HT1080 (cell line): Measurements from ENCODE around the gene NOG. TPM values are rescaled to one million over a fixed set of nuclear protein-coding genes. Genes with fewer than 3 reads are reported as not detected.

Experiments used
- DNase-seq: peaks from one replicate; pipeline ENCODE4 v3.0.0-alpha.2; 2015; ENCODE audit warnings: low read depth
- total RNA-seq: library from RNA; depleted of rRNA; stranded (reverse); fragments of >200 nt; shearing (Covaris generic); gene quantifications from 2 replicates; pipeline ENCODE4 v1.2.3, GENCODE V29; 2014

Gene NOG
- total RNA-seq, 1 experiment from 2014 or later, result 36.1 TPM

DNA sequence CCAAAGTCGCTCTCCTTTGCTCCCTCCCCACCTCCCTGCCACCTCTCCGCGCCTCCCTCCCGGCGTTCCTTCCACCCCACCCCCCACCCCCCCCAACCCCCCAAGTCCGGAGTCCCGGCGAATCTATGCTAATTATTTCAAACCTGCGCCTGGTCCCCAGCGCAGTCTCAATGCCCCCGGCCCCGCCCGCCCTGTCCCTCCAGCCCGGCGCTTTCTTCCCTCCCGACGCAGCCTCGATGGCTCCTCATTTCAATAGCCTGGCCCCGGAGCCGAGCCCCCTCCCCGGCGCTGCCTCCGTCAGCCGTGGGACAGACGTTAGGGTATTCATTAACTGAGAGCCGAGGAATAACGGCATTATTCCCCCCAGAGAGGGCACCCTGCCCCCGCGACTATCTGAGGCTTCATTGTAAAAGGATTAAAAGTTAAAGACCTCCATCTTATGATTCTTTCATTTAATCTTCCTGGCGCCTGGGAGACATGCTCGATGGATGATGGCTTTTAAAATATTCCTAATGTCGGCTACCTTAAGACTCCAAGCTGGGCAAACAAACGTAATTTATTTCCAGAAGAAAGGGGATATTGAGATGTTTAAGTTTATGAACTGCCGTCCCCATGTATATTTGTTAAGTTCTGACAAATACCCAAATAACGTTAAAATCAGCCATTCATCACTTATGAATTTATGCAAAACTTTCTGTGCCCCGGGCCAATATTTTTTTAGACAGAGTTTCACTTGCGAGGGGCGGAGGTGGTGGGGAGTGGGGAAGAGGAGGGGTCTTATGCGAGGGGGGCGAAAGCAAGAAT, 3.4 kb downstream of the NOG start:
- no peak for DNase-seq

DNA sequence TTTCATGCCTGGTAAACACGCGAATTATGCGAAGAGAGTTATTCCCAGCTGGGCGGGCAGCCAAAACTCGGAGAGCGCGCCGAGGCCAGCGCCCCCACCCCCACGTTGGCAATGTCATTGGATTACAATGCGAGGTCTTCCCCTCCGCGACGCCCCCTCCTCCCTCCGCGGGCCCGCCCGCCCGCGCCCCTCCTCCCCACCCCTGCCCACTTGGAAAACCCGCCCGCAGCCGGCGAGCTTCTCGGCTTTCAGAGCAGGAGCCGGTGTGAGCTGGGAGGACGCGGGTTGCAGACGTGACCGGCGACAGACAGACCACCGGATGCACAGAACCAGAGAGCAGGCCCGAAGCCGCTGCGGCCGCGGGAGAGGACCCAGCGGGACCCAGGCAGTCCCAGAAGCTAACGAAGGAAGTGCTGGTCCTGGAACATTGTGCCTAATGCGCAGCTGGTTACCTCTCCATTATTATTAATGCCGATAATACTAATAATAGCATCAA, 4.0 kb downstream of the NOG start:
- no peak for DNase-seq

DNA sequence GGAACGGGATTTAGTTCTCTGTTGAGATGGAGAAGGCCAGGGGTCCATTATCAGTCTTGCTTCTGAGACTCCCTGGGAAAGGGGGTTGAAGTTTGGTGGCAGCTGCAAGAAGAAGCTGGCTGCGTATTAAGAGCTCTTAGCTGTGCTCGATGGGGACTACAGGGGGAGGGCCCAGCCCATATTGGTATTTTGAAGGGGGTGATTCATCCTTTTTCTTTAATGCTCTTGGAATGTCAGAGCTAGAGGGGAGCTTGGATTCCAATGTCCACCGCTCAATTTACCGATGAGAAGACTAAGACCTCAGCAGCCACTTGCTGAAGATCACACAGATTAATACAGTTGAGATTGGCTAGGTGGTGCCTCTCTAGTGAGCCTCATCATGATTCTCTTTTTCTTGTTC, 5.0 kb downstream of the NOG start:
- DNase-seq, result peak; percentile 68

DNA sequence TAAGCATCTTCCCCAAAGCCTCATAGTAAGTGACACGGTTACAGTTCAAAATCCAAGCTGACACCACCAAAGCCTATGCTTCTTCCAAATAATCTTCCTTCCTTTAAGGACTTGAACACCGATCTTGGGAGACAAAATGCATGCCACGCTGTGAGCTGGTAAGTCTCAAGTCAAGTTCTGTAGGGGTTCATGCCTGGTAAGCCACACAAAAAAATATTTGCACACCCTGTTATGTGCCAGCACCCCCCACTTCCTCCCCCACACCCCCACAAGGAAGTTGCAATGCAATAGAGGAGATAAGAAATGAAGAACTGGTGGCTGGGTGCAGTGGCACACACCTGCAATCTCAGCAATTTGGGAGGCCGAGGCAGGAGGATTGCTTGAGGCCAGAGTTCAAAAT, 5.6 kb downstream of the NOG start:
- no peak for DNase-seq

DNA sequence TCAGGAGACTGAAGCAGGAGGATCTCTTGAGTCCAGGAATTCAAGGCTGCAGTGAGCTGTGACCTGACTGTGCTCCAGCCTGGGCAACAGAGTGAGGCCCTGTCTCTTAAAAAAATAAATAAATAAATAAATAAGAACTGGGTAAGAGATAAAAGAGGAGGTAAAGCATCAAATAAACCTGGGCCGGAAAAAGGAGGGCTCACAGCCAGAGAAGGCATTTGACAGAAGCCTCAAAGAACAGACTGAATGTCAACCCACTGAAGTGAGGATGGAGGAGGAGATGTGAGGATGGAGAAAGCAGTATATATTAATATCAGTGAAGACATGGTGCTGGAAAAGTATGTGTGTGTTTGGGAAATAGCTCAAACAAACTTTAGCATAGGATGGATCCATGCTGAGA, 6.1 kb downstream of the NOG start:
- DNase-seq, result no peak

DNA sequence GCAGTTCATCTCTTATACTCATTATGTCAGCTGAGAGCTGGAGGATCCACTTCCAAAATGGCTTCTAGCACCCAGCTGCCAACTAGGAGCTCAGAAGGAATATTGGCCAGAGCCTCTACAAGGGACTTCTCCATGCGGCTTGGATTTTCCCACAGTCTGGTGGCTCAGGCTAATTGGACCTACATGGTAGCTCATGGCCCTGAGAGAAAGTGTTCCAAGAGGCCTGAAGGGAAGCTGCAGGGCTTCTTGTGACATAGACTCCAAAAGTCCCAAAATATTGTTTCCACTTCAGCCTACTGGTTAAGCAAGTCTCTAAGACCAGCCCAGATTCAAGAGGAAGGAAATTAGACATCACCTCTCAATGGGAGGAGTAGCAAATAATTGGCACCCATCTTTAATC, 6.8 kb downstream of the NOG start:
- DNase-seq, result no peak

DNA sequence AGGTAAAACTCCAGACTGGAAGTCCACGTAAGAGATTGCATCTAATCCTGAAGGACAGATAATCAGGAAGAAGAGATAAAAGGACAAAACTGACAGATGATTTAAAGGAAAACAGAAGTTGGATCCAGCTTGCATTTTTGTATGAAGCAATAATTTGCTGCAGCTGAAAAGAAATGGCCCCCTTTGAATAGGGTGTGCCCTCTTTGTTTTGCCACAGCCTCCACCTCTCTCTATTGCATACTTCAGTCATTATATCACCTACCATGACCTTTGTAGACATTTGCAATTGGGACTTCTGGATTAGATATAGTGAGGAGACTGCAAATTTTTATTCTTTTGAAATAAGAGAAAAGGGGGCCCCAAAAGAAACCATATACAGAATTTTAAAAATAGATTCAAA, 8.1 kb downstream of the NOG start:
- DNase-seq, result no peak

DNA sequence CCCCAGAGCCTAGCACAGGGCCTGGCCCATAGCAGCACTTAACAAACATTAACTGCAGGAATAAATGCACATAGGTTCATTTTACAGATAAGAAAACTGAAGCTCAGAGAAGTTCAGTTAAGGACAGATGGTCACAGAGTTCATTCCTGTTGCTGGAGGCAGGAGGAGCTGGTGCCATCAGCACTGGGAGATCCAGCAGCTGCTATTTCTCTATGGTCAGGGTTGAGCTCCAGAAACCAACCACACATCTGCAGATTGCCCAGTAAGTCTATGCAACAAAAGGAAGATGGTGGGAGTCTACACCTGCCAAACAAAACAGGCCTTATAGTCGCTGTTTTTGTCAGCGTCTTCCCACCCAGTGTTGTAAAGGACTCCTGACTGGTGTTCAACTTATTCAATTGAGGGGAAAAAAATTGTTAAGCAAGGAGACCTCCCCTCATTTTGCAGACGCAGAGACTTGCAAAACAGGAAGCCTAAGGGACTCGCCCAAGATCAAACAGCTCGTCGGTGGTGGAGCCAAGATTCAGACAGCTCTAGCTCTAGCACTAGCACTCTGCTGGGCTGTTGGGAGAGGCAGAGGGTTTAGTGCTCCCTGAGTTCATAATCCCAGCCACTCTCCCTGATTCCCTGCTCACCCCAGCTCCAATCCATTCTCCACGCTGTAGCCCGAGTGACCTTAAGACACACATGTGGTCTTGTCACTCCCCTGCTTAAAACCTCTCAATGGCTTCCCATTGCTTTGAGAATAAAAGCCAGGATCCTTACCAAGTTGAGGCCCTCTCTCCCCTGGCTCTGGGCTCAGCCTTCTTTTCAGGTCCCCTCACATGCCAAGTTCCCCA, 9.0 kb downstream of the NOG start:
- DNase-seq, result no peak

DNA sequence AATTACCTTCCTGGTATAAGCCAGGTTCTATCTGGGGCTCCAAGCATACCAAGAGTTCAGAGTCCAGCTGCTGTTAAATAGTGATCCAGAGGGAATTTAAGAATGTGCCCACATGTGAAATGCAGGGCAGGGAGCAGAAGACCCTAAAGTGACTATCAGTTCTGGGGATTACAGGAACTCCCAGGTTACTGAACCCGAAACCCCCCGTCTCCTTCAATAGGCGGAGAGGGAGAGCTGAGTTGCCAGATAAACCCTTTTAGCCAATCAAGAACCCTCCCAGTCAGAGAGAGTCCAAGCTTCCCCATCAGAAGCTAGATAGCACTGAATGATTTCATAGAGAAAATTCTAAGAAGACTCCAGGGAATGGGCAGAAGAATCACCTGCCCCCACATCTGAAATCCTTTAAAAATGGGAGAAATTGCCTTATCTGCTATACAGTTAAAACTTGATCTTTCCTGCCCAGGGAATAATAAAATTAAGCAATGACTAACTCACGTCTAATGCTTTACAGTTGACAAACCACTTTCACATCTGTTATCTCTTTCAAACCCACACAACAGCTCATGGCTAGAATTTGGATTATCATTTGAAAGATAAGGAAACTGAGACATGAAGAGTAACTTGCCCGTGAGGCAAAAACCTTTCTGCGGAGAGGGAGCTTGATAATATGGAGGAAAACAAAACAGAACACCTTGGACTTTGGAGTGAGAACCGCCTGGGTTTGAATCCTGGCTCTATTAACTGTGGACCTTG, 10.2 kb downstream of the NOG start:
- DNase-seq, result no peak

DNA sequence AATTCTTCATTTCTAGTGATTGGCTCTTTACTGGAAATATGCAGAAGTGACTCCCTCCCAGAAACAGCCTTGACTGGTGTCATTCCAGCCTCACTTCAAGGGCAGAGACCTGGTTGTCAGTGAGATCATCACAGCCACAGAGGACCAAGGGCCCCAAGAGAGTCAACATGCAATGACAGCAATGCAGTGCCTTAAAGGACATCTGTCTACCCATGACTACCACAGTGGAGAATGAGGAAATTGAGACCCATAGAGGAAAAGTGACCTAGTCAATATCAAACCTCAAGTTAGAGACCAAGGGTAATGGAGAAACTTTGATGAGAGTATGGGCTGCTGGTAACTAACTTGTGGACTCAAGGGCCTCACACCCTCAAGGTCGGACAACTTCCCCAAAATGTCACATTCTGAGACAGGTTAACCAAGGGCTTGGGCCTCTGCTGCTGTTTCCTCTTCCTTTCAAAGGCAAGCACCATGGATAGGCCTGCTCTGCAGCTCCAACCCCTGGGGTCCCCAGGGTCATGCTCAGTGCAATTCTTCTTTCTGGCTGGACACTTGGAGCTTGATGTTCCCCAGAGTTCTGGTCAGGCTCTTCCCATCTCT, 11.3 kb downstream of the NOG start:
- no peak for DNase-seq

DNA sequence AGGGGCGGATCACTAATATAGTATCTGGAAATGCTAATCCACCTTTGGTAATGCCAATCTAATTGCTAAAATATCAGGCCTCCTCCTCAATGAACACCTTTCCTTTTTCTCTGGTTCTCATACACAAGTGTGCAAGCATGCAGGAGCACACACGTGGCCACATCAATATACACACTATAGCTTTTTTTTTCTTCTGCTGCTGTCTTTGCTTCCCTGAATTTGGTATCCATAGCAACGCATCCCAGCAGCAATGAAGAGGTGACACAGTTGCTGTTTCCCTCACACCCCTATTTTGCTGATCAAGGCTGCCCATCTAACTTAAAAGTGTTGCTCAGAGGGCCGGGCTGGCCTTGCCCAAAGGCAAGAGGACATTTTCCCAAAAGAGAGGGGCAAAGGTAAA, 15.4 kb downstream of the NOG start:
- no peak for DNase-seq

DNA sequence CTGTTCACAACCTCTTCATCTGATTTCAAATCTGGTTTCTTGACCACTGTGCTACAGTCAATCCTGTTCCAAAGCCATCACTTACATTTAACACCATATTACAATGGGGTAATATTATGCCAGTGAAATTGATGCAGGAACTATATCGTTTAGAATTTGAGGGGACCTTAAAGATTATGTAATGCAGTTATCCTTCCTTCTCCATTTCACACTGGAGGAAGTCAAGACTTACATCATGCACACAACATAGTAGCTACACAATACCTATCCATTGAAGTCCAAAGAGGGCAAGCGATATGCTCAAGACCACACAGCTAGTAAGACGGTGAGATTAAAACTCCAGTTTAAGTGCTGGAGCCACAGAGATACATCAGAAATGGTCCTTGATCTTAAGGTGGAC, 16.8 kb downstream of the NOG start:
- no peak for DNase-seq

DNA sequence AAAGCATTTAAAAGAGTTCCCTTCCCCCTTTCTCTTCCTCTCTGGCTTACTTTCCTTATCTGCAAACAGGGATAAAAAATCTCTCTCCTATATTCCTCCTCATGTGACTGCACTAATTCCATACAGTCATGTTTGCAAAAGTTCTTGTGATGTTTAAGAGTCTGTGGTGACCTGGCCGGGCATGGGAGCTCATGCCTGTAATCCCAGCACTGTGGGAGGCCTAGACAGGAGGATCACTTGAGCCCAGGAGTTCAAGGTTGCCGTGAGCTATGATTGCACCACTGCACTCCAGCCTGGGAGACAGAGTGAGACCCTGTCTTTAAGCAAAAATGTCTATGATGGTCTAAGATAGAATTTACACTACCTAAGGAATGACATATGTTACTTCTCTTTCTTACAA, 19.6 kb downstream of the NOG start:
- no peak for DNase-seq

DNA sequence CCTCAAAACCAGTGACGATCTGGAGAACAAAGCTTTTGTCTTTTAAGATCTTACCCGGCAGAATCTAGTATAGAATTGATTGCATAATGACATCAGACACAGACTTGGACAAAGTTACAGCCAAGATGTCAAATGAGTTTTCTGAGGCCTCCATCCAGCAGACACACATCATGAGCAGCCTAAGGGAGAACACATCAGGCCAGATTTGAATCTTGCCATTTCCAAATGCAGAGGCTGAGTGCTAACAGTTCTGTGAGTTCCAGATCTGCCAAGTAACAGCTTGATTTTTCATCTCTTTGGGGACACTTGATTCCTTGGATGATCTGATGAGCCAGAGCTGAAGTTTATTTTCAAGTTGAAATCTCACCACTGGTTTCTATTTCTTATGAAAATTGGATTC, 21.0 kb downstream of the NOG start:
- DNase-seq, result no peak

DNA sequence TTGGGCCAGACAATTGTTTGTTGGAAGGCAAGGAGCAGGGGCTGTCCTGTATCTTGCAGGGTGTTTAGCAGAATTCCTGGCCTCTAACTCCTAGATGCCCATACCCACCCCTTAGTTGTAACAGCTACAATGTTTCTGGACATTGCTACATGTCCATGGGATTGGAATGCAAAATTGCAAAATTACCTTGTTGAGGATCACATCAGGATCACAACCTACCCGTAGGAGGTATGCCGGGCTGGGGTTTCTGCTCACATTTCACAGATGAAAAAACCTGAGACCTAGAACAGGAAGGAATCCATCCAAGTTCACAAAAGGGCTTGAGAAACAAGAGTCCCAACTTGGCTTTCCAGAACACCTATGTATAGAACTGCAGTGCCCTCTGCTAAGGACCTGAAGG, 22.7 kb downstream of the NOG start:
- no peak for DNase-seq

DNA sequence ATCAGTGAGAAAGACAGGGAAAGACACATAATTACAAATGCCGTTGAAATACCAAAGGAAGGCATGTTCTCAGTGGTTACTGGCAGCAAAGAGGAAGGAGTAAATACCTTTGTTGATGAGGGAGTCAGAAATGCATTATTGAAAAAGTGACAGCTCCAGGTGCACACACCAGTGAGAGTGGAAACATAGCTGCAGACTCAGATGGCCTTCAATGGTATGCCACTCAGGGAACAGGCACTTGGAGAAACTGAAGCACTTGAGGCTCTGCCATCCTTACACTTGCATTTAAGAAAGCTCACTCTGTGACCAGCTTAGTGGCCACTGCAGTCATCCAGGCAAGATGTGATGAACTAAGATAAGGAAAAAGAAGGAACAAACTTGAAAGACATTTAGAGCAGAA, 29.9 kb downstream of the NOG start:
- no peak for DNase-seq

DNA sequence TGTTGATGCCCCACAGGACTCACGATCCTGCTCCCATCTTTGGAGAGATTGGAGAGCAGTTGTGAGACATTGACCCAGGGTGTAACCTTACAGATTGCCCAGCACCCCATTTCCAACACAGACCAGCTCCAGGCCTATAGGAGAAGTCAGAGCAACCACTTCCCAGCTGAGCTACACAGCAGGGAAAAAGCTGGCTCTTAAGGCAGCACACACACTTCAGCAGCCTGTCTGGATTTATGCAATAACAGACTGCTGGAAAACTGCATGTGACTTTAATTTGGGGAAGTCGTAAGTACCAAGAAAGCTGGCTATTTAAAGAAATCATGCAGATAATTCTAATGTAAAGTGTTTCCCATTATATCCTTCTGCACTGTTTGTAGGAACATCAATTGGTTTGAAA, 30.8 kb downstream of the NOG start:
- no peak for DNase-seq

DNA sequence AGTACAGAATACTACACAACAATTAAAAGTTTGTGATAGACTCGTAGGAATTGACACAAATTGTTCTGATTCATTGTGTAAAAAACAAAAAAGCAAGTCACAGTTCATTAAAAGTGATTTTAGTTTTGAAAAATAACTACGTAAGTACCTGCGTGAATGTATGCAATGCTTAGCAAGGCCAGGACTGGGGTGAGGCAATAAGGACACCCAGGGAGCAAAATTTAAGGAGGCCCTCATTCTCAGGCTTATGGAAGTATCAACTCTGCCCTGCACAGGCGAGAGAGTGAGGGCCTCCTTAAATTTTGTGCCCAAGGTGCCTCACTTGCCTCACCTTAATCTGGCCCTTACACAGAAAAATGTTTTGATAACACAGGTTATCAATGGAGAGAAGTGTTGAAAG, 31.4 kb downstream of the NOG start:
- no peak for DNase-seq

DNA sequence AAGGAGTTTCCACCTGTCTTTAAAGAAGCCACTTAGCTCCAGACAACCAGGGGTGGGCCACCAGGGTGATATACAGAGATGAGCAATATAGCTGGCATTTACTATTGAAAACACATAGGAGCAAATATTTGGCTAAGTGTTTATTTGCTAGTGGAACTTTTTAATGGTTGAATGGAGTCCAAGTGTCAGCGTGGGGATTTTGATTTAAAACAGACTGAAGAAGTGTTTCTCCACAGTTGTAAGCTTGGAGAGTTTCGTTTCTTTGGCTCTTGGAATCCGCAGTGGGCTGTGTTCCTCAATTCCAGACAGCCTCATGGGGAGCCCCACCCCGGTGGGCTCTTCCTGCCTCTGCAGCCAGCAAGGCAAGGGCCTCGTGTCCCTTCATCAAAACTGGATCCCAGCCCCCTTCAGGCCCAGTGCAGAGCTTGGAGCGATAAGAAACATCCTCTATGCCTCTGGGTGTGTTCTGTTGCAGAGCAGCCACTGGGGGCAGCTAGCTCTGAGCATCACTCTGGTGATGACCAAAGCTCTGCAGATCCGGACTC, 36.1 kb downstream of the NOG start:
- DNase-seq, result peak; percentile 34

DNA sequence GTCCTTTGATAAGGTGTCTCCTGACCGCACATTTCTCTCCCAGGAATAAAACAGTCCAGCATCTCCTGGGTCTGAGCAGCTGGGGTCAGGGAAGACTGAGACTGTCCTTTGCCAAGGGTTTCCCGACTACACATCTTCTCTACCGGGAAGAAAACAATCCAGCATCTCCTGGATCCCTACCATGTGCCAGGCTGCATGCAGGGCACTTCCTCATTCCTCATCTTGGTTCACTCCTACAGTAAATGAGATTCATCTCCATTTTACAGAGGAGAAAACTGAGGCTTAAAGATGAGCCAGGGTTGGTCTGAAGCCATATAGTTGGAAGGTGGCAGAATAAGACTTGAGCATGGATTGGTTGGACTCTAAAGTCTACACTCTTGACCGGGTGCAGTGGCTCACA, 36.7 kb downstream of the NOG start:
- no peak for DNase-seq

DNA sequence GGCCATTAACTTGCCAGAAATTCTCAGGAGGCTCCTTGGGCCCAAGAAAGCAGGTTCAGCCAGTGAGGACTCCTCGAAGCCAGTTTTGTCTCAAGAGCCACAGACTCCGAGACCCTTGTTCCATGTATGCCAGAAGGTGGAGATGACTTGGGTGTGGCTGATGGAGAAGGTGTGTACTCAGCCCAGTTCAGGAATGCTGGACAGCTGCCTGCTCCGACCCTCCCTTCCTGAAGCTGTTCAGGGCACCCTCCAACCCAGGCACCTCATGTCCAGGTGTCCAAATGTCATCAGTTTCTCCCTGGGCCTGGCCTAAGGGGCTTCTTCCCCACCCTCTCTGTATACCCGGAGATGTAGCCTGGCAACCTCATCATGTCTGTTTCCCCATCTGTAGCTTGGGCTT, 40.2 kb downstream of the NOG start:
- DNase-seq, result no peak
